K562 (cell line): Measurements from ENCODE around the gene CHST14. TPM values are rescaled to one million over a fixed set of nuclear protein-coding genes. Genes with fewer than 3 reads are reported as not detected.

Experiments used
- ARID4B ChIP-seq: sonication (generic); formaldehyde crosslinking; IDR thresholded peaks from 2 replicates; pipeline ENCODE4 v1.8.0; 2022; ENCODE audit warnings: mild to moderate bottlenecking, missing genetic modification reagents
- CREBBP ChIP-seq: IDR thresholded peaks from one replicate; pipeline ENCODE4 v1.6.1; 2012; ENCODE audit warnings: low read depth, mild to moderate bottlenecking, control low read depth, inconsistent platforms, low read length
- FOXO4 ChIP-seq: fragments of 450-650 bp; formaldehyde crosslinking; IDR thresholded peaks from 2 replicates; pipeline ENCODE4 v1.4.0; 2020; ENCODE audit warnings: mild to moderate bottlenecking, moderate library complexity
- NR2F6 ChIP-seq: fragments of 450-650 bp; formaldehyde crosslinking; IDR thresholded peaks from 2 replicates; pipeline ENCODE4 v1.4.0; 2020; ENCODE audit warnings: mild to moderate bottlenecking
- RNF2 ChIP-seq: sonication (generic); IDR thresholded peaks from 2 replicates; pipeline ENCODE4 v1.6.1; 2016
- SMARCA4 ChIP-seq: fragments of 450-650 bp; IDR thresholded peaks from 2 replicates; pipeline ENCODE4 v1.6.1; 2016
- TAF1 ChIP-seq: IDR thresholded peaks from 2 replicates; pipeline ENCODE4 v1.6.1; 2011; ENCODE audit warnings: mild to moderate bottlenecking, low read length, moderate library complexity; ENCODE audit not compliant: insufficient read depth, control insufficient read depth, severe bottlenecking; ENCODE audit errors: extremely low read depth
- ZBTB1 ChIP-seq: sonication (generic); formaldehyde crosslinking; IDR thresholded peaks from 2 replicates; pipeline ENCODE4 v1.8.1; 2023; ENCODE audit warnings: missing genetic modification reagents, low read depth, mild to moderate bottlenecking, borderline replicate concordance
- ZNF263 ChIP-seq: sonication (generic); formaldehyde crosslinking; IDR thresholded peaks from 2 replicates; pipeline ENCODE4 v1.8.0; 2022; ENCODE audit warnings: mild to moderate bottlenecking, missing genetic modification reagents, borderline replicate concordance
- ZNF41 ChIP-seq: fragments of 250-450 bp; sonication (Bioruptor Pico); conservative IDR thresholded peaks from 2 replicates; pipeline ENCODE4 v1.4.0; 2020; ENCODE audit warnings: mild to moderate bottlenecking
- polyA plus RNA-seq, 8 experiments: library from polyadenylated mRNA; depleted of rRNA in 4 of 8; stranded (reverse) in 5 of 8; unstranded in 3 of 8; fragments of >200 nt; fragmentation: Nextera tagmentation in 2 of 8; fragmentation: Illumina TruSeq in 1 of 8; extraction: Ambion mirVana in 2 of 8; extraction: Trizol in 1 of 8; gene quantifications; 2 replicates each; pipeline versions ENCODE4 v1.2.1 to v1.2.3, GENCODE V29; 2011 to 2014; ENCODE audit warnings: inconsistent platforms in 1 of 8, missing spikeins in 1 of 8
- total RNA-seq, 7 experiments: library from RNA; depleted of rRNA in 6 of 7; stranded (reverse); fragments of >200 nt in 6 of 7; fragmentation: Illumina TruSeq in 2 of 7; extraction: Trizol in 2 of 7; gene quantifications; 2 replicates each; pipeline versions ENCODE4 v1.2.1 to v1.2.3, GENCODE V29; 2011 to 2021; ENCODE audit warnings: low replicate concordance in 1 of 7
- TF ChIP-seq, protein P1 (sequence below): fragments of 450-650 bp; IDR thresholded peaks from 2 replicates; pipeline ENCODE4 v1.7.0; 2016; ENCODE audit warnings: borderline replicate concordance

The CHST14 gene
- total and polyA plus RNA-seq, 9 of the 15 experiments (the other 6 are each of a cell fraction or from before 2014, with no cell fraction given): 1.6 to 12.1 (median 4.5) TPM

DNA sequence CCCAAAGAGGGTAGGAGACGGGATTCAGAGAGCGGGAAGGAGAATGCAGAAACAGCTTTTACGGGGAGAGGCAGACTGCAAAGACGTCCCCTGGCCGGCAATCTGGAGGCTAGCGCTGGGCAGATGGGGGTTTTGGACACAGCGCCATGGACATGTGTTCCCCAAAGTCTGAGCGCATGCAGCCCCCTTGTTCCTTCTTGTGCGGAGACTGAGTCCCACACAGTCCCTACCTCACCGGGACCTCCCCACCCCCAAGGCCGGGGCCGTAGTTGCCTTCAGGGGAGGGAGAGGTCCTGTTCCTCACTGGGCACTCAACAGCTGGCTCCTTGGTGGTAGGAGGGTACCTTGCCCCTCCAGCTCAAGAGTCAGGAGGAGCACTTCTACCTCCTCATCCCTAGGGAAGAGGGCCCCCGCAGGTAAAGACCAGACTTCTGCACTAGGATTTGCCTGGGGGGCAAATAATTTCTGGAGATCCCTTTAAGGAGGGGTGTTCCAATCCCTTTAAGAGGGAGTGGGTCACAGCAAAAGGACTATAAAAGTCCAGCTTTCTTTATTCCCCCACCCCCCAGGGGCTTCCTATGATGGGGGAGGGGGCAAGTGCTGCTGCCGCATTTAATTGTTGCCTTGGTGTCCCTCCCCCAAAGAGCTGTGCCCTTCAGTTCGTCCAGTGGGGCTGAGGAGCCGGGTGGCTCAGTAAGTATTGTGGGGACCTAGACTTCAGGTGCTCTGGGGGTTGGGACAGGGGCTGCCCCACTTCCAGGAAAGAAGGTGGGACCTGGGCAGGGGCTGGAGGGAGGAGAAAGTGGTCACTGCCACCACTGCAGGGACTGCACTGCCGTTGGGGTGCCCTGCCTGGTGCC, 33.7 kb upstream of the CHST14 start (continued):
- TF ChIP-seq SMARCA4: no peak
- TF ChIP-seq TAF1: peak; percentile 16
- no peak for TF ChIP-seq NR2F6 (CRISPR knock-in tag)
- no peak for TF ChIP-seq ZNF41 (CRISPR knock-in tag)
- TF ChIP-seq FOXO4 (CRISPR knock-in tag): no peak
- TF ChIP-seq, protein P1, sequence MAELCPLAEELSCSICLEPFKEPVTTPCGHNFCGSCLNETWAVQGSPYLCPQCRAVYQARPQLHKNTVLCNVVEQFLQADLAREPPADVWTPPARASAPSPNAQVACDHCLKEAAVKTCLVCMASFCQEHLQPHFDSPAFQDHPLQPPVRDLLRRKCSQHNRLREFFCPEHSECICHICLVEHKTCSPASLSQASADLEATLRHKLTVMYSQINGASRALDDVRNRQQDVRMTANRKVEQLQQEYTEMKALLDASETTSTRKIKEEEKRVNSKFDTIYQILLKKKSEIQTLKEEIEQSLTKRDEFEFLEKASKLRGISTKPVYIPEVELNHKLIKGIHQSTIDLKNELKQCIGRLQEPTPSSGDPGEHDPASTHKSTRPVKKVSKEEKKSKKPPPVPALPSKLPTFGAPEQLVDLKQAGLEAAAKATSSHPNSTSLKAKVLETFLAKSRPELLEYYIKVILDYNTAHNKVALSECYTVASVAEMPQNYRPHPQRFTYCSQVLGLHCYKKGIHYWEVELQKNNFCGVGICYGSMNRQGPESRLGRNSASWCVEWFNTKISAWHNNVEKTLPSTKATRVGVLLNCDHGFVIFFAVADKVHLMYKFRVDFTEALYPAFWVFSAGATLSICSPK: peak; percentile 99
- peak; percentile 50; the same call in 1 of the 2 replicates for TF ChIP-seq ZNF263 (CRISPR knock-in tag)
- 0 out of 2 replicates have a peak, but pooled peaks have one; percentile 8 for TF ChIP-seq ARID4B (CRISPR knock-in tag)
- no peak for TF ChIP-seq RNF2
- no peak for TF ChIP-seq ZBTB1 (CRISPR knock-in tag)
- TF ChIP-seq CREBBP: no peak
